HG03280 (cell line): ENCODE results near the gene ETF1.
A peak's percentile ranks its signal among the peaks of the same experiment; 100 is the strongest.
"Not testable (repeated sequence)": the region's sequence is repeated elsewhere in the genome, so short reads cannot be mapped to it uniquely, and the experiment has no call there.

ENCODE experiments used
- ATAC-seq: cut with Tn5 transposase; IDR thresholded peaks from one replicate; pipeline ENCODE4 v1.9.1; 2021; ENCODE audit warnings: mild to moderate bottlenecking, moderate library complexity; ENCODE audit not compliant: unreplicated experiment

The ETF1 gene

DNA sequence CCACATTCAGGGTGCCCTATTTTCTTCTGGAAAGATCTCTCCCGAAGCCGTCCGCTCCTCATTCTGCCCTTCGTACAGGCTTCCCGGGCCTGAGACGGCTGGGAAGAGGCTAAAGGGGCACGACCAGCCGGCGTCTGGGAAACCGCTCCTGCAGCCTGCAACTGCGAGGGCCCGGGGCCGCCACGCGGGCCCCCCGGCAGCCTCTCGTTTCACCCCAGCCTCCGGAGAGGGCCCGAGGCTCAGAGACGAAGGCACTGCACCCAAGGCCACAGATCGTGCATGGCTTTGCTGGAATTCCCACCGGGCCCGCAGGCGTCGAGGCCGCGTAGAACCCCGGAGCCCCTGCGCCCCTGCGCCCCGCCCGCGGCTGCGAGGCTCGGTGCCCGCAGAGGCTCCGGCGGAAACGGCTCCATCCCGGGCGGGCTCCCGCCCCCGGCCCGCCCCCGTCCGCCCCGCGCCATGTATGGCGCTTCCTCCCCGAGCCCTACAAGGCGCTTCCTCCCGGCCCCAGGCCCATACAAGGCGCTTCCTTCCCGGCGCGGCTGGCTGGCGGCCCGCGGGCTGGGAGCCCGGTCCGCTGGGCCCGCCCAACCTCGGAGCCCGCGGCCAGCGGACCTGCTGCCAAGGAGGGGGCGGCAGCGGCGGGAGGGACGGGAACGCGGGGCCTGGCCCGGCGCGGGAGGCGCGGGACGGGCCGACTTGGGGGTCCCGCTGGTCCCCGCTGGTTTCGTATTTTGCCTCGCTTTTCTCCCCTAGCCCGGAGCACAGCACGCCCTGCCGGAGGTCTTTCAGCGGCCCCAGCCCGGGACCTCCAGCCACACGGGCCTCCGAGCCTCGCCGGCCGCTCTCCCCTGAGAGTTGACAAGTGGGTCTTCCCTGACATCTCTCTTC lies 51.1 kb downstream of the ETF1 start:
- ATAC-seq: peak; percentile 99

DNA sequence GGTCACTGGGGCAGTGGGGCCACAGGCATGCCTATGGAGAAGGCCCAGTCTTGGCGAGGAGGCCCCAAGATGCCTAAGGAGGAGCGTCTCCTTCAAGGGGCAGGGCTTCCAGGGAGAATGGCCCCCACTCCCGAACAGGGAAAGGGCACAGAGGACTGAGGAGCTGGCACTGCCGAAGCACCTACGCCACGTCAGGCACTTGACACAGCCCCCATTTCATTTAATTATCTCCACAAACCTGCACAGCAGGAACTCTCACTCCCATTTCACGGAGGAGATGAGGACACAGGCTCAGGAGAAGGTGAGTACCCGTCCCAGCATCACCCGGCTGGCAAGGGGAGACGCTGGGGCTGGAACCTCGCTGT lies 51.8 kb downstream of the ETF1 start:
- no peak for ATAC-seq

DNA sequence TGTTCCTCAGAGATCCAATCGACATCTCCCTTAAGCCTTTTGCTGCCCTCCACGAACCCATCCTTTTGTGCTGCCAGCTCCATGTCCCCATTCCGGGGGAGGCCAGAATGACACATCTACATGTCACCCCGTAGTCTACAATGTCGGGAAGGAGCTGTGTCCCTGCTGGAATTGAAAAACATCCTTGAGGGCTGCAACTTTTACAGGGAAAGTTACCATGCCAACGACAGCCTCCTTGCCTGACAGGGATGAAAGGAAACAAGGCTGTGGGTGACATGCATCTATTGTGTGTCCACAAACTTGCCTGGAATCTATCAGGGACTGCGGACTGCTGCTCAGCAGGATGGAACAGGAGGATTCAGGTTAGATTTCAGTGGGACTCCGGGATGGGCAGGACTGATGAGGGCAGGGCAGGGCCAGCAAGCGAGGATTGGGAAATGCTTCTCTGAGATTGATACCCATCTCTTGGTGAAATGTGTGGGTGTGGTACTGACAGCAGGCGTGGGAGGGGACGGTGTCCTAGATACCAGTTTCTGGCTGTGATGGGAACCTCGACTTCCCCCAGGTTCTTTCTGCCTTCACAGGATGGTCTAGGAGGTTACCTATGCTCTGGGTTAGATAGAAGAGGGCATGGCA lies 52.3 kb downstream of the ETF1 start:
- no peak for ATAC-seq

DNA sequence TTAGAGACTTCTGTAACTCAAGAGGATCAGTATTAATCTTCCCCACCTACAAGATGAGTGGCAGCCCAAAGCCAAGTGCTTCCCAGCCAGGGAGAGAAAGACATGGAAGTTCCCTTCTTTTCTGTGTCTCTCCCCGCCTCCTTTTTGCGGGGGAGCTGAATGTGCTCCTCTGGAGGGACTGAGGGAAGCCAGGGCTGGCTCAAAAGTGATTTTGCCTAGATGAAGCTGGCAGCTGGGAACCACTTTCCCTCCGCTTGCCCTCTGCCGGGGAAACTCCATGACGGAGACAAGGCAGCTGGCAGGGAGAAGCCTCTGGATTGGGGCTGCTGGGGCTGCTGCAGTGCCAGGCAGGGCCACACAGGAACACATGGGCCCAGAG lies 53.4 kb downstream of the ETF1 start:
- ATAC-seq: no peak

DNA sequence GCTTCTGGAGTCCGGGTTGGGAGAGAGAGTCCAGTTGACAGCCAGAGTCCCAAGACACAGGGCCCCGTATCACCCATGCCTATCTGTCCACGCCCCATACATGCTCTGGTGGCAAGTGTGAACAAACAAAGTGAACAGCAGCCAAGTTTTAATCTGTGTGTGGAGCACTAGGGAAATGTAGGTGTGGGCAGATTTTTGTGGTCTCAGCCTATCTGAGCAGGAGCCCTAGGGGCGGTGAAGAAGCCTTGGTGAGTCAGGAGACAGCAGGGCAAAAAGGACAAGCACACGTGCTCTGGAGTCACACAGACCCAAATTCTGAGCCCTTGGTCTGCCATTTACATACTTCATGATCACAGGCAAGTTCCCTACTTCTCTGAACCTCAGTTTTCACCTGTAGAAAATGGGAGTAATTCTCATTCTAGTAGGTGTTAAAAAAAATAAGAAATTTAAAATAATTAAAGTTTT lies 54.5 kb downstream of the ETF1 start:
- ATAC-seq: no peak

DNA sequence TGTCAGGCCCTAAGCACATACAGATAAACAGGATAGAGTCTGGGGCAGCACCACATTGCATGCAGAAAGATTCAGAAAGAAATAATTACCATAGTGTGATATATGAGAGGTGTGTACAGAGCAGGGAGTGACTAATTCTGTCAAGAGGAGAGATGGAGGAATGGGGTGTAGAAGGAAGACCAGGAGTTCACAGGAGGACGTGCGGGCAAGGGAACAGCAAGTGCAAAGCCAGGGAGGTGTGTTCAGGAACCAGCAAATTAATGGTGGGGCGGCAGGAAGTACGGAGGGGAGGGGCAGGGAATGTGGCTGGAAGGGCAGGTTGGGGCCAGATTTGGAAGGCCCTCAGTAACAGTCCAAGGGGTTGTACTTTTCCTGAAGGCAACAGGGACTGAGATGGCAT lies 60.4 kb downstream of the ETF1 start:
- ATAC-seq: no peak

DNA sequence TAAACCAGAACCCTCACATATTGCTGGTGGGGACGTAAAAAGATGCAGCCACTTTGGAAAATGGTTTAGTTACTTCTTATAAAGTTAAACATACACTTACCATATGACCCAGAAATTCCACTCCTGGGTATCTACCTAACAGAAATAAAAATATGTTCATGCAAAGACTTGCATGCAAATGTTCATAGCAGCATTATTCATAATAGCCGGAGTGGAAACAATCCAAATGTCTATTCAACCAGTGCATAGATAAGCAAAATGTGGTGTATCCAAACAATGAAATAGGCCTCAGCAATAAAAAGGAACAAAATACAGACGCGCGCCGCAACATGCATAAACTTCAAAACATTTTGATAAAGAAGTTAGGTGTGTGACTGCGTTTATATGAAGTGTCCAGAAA lies 66.1 kb downstream of the ETF1 start:
- ATAC-seq: no peak

DNA sequence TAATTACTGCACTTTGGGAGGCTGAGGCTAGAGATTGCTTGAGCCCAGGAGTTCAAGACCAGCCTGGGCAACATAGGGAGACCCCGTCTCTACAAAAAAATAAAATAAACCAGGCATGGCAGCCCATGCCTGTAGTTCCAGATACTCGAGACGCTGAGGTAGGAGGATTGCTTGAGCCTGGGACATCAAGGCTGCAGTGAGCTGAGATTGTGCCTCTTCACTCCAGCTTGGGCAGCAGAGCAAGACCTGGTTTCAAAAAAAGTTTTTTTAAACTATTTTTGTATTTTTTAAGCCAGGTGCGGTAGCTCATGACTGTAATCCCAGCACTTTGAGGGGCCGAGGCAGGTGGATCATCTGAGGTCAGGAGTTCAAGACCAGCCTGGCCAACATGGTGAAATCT lies 69.9 kb downstream of the ETF1 start:
- not testable (repeated sequence) for ATAC-seq

DNA sequence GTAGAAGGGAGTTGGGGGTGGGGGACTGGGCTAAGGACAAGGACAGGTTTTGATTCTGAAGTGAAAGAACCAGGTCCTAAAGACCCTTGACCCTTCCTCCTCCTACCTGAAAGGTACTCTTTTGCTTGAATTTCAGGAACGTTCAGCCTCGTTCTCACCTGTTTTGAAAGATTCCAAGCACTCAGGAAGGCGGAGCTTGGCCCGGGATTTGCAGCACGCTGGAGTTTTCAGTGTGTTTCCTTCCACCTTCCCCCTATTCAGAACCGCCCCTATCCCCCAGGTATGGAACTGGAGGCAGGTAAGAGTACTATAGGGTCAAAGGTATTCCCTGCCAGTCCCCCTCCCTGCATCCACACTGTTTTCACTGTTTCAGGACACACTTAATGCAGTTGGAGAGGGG lies 70.7 kb downstream of the ETF1 start:
- no peak for ATAC-seq

DNA sequence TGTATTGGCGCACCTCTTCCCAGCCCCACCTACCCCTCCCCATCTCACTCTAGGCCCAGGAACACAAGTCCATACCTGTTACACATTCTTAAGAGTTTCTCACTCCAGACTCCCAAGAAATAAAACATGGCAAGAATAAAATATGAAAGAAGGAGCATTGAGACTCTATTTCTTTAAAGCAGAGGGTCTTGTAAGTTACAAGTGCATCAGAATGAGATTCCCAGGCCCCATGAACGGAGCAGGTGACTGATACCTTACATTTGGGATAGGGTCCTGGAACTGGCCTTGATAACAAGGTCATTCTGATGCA lies 72.0 kb downstream of the ETF1 start:
- no peak for ATAC-seq

DNA sequence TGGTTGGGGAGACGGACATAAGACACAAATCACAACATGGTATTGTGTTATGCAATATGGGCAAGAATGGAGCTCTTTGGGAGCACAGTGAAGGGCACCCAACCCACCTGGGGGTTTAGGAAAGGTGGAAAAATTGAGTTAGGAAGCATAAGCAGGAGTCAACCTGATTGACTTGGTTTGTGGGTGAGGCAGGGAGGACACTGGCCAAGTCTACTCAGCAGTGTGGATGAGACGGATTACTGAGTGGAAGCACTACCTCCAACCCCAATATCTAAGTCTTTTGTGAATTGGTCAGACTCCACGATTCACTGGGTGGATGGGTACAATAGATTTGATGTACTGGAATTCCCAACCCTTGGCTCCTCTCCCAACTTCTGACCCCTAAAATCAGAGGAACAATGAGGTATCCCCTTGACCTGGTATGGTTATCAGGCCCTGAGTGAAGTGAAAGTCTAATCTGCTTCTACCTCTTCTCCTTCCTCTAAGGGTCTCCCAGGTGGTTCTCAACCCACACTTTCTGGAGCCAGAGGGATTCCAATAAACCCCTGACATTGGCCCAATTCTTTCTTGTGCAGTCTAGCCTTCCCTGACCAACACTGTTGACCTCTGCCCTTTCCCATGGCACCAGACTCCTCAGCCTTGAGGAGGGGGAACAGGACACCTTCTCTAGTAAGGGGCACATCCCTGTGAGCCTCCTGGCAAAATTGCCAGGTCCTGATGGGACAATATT lies 72.5 kb downstream of the ETF1 start:
- ATAC-seq: no peak

DNA sequence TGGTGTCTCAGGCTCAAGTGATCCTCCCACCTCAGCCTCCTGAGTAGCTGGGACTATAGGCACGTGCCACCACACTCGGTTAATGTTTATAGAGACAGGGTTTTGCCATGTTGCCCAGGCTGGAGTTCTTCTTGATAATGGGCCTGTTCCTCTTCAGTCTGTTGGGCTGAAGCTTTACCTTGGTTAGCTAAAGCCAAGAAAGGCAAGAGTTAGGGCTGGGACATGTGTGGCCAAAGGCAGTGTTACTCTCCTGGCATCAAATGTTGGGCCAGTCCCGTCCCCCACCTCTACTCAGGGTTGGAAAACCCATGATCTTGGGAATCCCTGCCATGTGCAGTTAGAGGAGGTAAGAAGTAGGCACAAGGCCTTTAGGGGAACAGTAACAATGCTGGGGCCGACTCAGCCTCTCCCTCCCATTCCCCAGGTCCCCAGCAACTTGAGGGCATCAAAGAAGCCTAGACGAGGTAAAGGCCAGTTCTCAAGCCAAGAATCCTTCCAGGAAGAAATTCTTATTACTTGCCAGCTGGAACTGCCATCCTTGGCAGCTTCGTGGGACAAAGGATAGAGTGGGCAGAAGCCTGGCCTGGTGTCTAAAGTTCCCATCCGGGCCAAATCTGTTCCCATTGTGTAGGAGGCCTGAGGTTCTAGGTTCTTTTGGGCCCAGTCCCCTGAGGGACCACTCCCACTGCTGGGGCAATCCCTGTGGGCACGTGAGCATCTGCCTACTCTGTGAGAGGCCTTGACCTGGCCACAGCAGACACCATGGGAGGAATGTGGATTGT lies 73.3 kb downstream of the ETF1 start:
- ATAC-seq: no peak

DNA sequence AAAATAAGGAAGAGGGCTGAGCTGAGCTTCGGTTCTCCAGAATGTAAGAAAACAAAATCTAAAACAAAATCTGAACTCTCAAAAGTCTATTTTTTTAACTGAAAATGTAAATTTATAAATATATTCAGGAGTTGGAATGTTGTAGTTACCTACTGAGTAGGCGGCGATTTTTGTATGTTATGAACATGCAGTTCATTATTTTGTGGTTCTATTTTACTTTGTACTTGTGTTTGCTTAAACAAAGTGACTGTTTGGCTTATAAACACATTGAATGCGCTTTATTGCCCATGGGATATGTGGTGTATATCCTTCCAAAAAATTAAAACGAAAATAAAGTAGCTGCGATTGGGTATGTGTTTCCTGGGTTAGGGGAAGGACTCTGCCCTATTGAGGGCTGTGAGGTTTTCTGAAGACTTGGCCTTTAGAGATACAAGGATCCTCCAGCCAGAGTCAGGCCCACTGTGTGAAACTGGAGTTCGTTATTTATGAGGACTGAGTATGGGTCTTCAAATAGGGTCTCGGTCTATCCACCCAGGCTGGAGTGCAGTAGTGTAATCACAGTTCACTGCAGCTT lies 74.0 kb downstream of the ETF1 start:
- ATAC-seq: no peak

DNA sequence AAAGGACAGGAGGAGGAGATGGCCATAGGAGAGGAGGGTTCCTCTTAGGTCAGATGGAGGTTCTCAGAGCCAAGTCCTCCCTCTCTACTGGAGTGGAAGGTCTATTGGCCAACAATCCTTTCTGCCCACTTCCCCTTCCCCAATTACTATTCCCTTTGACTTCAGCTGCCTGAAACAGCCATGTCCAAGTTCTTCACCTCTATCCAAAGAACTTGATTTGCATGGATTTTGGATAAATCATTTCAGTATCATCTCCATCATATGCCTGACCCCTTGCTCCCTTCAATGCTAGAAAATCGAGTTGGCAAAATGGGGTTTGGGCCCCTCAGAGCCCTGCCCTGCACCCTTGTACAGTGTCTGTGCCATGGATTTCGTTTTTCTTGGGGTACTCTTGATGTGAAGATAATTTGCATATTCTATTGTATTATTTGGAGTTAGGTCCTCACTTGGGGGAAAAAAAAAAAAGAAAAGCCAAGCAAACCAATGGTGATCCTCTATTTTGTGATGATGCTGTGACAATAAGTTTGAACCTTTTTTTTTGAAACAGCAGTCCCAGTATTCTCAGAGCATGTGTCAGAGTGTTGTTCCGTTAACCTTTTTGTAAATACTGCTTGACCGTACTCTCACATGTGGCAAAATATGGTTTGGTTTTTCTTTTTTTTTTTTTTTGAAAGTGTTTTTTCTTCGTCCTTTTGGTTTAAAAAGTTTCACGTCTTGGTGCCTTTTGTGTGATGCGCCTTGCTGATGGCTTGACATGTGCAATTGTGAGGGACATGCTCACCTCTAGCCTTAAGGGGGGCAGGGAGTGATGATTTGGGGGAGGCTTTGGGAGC lies 74.7 kb downstream of the ETF1 start:
- ATAC-seq: no peak

DNA sequence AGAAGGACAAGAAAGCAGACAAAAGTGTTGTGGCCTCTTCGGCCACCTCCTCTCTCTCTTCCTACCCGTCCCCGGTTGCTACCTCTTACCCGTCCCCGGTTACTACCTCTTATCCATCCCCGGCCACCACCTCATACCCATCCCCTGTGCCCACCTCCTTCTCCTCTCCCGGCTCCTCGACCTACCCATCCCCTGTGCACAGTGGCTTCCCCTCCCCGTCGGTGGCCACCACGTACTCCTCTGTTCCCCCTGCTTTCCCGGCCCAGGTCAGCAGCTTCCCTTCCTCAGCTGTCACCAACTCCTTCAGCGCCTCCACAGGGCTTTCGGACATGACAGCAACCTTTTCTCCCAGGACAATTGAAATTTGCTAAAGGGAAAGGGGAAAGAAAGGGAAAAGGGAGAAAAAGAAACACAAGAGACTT lies 75.3 kb downstream of the ETF1 start:
- ATAC-seq: no peak

DNA sequence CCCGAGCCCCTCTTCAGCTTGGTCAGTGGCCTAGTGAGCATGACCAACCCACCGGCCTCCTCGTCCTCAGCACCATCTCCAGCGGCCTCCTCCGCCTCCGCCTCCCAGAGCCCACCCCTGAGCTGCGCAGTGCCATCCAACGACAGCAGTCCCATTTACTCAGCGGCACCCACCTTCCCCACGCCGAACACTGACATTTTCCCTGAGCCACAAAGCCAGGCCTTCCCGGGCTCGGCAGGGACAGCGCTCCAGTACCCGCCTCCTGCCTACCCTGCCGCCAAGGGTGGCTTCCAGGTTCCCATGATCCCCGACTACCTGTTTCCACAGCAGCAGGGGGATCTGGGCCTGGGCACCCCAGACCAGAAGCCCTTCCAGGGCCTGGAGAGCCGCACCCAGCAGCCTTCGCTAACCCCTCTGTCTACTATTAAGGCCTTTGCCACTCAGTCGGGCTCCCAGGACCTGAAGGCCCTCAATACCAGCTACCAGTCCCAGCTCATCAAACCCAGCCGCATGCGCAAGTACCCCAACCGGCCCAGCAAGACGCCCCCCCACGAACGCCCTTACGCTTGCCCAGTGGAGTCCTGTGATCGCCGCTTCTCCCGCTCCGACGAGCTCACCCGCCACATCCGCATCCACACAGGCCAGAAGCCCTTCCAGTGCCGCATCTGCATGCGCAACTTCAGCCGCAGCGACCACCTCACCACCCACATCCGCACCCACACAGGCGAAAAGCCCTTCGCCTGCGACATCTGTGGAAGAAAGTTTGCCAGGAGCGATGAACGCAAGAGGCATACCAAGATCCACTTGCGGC lies 75.9 kb downstream of the ETF1 start:
- ATAC-seq: no peak

DNA sequence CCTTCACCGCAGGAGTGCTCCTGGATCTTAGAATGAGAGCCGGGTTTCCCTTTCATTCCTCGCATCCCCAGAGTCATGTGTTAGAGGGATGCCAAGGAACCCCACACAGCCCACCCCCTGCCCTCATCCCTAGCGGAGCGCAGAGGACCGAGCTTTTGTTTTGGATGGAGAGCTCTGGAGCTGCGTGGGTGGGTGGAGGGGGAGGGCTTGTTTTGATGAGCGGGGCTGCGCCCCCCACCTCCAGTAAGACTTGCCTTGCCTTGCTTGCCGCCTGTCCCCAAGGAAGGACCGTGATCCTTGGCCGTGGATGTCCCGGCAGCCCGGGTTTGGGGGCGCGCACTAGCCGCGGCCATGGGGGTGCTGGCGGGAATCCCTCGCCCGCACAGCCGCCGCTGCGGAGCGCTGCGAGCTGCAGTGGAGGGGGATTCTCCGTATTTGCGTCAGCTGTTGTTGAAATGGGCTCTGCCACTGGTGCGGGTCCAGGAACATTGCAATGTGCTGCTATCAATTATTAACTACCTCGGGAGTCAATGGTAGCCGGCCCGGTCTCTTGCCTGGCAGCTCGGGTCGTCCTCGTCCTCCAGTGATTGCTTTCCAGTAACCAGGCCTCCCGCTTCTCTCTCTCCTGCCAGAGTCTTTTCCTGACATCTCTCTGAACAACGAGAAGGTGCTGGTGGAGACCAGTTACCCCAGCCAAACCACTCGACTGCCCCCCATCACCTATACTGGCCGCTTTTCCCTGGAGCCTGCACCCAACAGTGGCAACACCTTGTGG lies 76.7 kb downstream of the ETF1 start:
- ATAC-seq: no peak
